ENCODE results near the gene ATP5F1A.

DNA sequence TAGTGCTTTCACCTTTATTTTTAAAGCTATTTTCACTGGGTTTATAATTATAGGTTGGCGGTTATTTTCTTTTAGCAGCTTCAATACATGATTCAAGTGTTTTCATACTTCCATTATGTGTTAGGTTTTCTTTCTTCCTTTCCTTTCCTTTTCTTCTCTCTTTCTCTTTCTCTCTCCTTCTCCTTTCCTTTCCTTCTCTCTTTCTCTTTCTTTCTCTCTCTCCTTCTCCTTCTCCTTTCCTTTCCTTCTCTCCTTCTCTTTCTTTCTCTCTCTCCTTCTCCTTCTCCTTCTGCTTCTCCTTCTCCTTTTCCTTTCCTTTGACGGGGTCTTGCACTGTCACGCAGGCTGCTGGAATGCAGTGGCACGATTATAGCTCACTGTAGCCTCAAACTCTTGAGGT, 42.1 kb upstream of the ATP5F1A start:
- TF ChIP-seq, protein P1, sequence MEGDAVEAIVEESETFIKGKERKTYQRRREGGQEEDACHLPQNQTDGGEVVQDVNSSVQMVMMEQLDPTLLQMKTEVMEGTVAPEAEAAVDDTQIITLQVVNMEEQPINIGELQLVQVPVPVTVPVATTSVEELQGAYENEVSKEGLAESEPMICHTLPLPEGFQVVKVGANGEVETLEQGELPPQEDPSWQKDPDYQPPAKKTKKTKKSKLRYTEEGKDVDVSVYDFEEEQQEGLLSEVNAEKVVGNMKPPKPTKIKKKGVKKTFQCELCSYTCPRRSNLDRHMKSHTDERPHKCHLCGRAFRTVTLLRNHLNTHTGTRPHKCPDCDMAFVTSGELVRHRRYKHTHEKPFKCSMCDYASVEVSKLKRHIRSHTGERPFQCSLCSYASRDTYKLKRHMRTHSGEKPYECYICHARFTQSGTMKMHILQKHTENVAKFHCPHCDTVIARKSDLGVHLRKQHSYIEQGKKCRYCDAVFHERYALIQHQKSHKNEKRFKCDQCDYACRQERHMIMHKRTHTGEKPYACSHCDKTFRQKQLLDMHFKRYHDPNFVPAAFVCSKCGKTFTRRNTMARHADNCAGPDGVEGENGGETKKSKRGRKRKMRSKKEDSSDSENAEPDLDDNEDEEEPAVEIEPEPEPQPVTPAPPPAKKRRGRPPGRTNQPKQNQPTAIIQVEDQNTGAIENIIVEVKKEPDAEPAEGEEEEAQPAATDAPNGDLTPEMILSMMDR (IDR thresholded peaks at IDR 0.05; ENCODE audit: low read depth, low read length): no peak
- TF ChIP-seq EZH2phosphoT487 (IDR thresholded peaks at IDR 0.05; ENCODE audit: low read depth): no peak
